Measurements from ENCODE around the gene TRIM10. TPM values are rescaled to one million over a fixed set of nuclear protein-coding genes. Genes with fewer than 3 reads are reported as not detected.
A peak's percentile ranks its signal among the peaks of the same experiment; 100 is the strongest.

The TRIM10 gene
- not detected in 2 replicates for total RNA-seq (2013; cell fraction: nucleolus; rRNA removed)
- not detected in 2 replicates for total RNA-seq (2014; rRNA removed)
- not detected in 2 replicates for total RNA-seq (2014; rRNA removed; fragmentation: Illumina TruSeq; extraction: Trizol)
- not detected in 2 replicates for total RNA-seq (2021)
- not detected for polyA plus RNA-seq (2011; ENCODE audit: low read depth)
- 0.01 and 0.04 TPM in 2 replicates for polyA plus RNA-seq (2011; rRNA removed)
- not detected in 2 replicates for polyA plus RNA-seq (2011; cell fraction: cytosol; rRNA removed)
- 0.03 and 0.04 TPM in 2 replicates for polyA plus RNA-seq (2011; cell fraction: nucleus; rRNA removed)
- not detected in 2 replicates for polyA plus RNA-seq (2012)
- polyA plus RNA-seq (2014; fragmentation: Illumina TruSeq; extraction: Trizol): not detected in 2 replicates
- not detected for polyA plus RNA-seq (2014; fragmentation: Nextera tagmentation; extraction: Ambion mirVana)
- polyA plus RNA-seq (2014; rRNA removed): not detected in 2 replicates
- polyA plus RNA-seq (2016; fragmentation: Nextera tagmentation; extraction: Ambion mirVana): not detected
- not detected in 2 replicates for polyA minus RNA-seq (2011; rRNA and poly(A)+ RNA removed)
- polyA minus RNA-seq (2011; cell fraction: cytosol; rRNA and poly(A)+ RNA removed): not detected in 2 replicates
- not detected in 2 replicates for polyA minus RNA-seq (2011; cell fraction: nucleus; rRNA and poly(A)+ RNA removed)
- Bru-seq, nascent RNA: not detected
- percentile 9 among the genes with signal in this experiment for BruChase-seq, experiment 1, labeled RNA remaining after a 6-hour chase
- not detected for BruChase-seq, experiment 2, labeled RNA remaining after a 2-hour chase
- long read RNA-seq, experiment 1: 0 reads
- long read RNA-seq, experiment 2: 0 reads

GRCh38 chr6:30160785-30161531 lies at the start of gene TRIM10:
Gene TRIM10, minus strand, starts transcription at chr6:30161211. Its CDS starts 353 bp downstream, at chr6:30160858.
- intact Hi-C loops (cut with micrococcal nuclease; ENCODE audit: unreplicated experiment) (no loop called here), in situ Hi-C loops (cut with MboI) (no loop called here)
- no peak for FAIRE-seq
- CTCF ChIA-PET: interaction anchor here (1.0 to 1.6 kb wide), 2 partner anchors 27 to 58 kb away, joined by 3 to 4 read pairs; no protein-coding TSS in a partner anchor
- peaks cover 4% of the 10 kb centered on the region; the same call in 1 of the 2 replicates for H3K4me1 ChIP-seq (ENCODE audit: control insufficient read depth, insufficient read depth, low read length)
- RAD21 ChIA-PET (ENCODE audit: unreplicated experiment): no interaction called here
- H3K27ac ChIP-seq (ENCODE audit: control insufficient read depth, insufficient read depth): no peak within 1 kb of the TSS
- H3K9me3 ChIP-seq (replicated peaks; ENCODE audit: control insufficient read depth, insufficient read depth, low read length): no peaks in the 10 kb centered on the region
- H3K36me3 ChIP-seq (ENCODE audit: control insufficient read depth in 2 of 2, insufficient read depth in 2 of 2, low read length in 1 of 2): no peaks in the 10 kb centered on the region
- no peak within 1 kb of the TSS for H3K4me2 ChIP-seq (ENCODE audit: control insufficient read depth, insufficient read depth)
- ATAC-seq: no peak
- no peak within 1 kb of the TSS for H3K4me3 ChIP-seq
- SMC1A ChIA-PET (ENCODE audit: uncharacterized antibody, unreplicated experiment): no interaction called here
- POLR2A ChIA-PET: no interaction called here
- H3K27me3 ChIP-seq (replicated peaks in 1 of 2; ENCODE audit: control insufficient read depth in 2 of 2, insufficient read depth in 2 of 2, low read length in 1 of 2): peaks cover 2% of the 10 kb centered on the region in 2 experiments; a peak in 3 of 4 replicates
- TF ChIP-seq, protein P1, sequence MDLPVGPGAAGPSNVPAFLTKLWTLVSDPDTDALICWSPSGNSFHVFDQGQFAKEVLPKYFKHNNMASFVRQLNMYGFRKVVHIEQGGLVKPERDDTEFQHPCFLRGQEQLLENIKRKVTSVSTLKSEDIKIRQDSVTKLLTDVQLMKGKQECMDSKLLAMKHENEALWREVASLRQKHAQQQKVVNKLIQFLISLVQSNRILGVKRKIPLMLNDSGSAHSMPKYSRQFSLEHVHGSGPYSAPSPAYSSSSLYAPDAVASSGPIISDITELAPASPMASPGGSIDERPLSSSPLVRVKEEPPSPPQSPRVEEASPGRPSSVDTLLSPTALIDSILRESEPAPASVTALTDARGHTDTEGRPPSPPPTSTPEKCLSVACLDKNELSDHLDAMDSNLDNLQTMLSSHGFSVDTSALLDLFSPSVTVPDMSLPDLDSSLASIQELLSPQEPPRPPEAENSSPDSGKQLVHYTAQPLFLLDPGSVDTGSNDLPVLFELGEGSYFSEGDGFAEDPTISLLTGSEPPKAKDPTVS (IDR thresholded peaks at IDR 0.05; ENCODE audit: low read depth, low read length): no peak
- TF ChIP-seq NR2C1 (IDR thresholded peaks at IDR 0.05): no peak
- TF ChIP-seq SIN3A (IDR thresholded peaks at IDR 0.05; ENCODE audit: low read depth, low read length): no peak
- TF ChIP-seq, protein P2, sequence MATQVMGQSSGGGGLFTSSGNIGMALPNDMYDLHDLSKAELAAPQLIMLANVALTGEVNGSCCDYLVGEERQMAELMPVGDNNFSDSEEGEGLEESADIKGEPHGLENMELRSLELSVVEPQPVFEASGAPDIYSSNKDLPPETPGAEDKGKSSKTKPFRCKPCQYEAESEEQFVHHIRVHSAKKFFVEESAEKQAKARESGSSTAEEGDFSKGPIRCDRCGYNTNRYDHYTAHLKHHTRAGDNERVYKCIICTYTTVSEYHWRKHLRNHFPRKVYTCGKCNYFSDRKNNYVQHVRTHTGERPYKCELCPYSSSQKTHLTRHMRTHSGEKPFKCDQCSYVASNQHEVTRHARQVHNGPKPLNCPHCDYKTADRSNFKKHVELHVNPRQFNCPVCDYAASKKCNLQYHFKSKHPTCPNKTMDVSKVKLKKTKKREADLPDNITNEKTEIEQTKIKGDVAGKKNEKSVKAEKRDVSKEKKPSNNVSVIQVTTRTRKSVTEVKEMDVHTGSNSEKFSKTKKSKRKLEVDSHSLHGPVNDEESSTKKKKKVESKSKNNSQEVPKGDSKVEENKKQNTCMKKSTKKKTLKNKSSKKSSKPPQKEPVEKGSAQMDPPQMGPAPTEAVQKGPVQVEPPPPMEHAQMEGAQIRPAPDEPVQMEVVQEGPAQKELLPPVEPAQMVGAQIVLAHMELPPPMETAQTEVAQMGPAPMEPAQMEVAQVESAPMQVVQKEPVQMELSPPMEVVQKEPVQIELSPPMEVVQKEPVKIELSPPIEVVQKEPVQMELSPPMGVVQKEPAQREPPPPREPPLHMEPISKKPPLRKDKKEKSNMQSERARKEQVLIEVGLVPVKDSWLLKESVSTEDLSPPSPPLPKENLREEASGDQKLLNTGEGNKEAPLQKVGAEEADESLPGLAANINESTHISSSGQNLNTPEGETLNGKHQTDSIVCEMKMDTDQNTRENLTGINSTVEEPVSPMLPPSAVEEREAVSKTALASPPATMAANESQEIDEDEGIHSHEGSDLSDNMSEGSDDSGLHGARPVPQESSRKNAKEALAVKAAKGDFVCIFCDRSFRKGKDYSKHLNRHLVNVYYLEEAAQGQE (IDR thresholded peaks at IDR 0.05; ENCODE audit: low read depth, low read length): no peak
- no peak for TF ChIP-seq SREBF1 (IDR thresholded peaks at IDR 0.05; ENCODE audit: low read length)
- TF ChIP-seq SMAD1 (IDR thresholded peaks at IDR 0.05; ENCODE audit: low read depth, partially characterized antibody): no peak
- no peak for TF ChIP-seq MYC (IDR thresholded peaks at IDR 0.05; ENCODE audit: insufficient read depth, insufficient read length, insufficient replicate concordance, low read length, severe bottlenecking)
- no peak for TF ChIP-seq JUNB (IDR thresholded peaks at IDR 0.05)
- TF ChIP-seq TCF3 (IDR thresholded peaks at IDR 0.05; ENCODE audit: borderline replicate concordance, insufficient read depth, low read depth, low read length): no peak
- TF ChIP-seq NFYA (IDR thresholded peaks at IDR 0.05; ENCODE audit: borderline replicate concordance, low read depth, low read length): no peak
- no peak for TF ChIP-seq ASH2L (IDR thresholded peaks at IDR 0.05; ENCODE audit: borderline replicate concordance, low read depth)
- TF ChIP-seq SREBF2 (IDR thresholded peaks at IDR 0.05; ENCODE audit: low read length): no peak
- no peak for TF ChIP-seq STAT3 (IDR thresholded peaks at IDR 0.05; ENCODE audit: low read depth, low read length)
- H2AFZ ChIP-seq (ENCODE audit: control insufficient read depth, low read depth, low read length): no peak within 1 kb of the TSS
- H3K9ac ChIP-seq (ENCODE audit: control insufficient read depth, insufficient read depth, low read length): no peak within 1 kb of the TSS
- no peaks in the 10 kb centered on the region for H4K20me1 ChIP-seq (ENCODE audit: control insufficient read depth, insufficient read depth)
- BruUV-seq (replicated peaks): no TSS peak
- DNase-seq (ENCODE audit: low read depth, low spot score): no peak
- WGBS (ENCODE audit: insufficient coverage, insufficient replicate concordance, low lambda C conversion rate, missing lambda C conversion rate): 49% methylated on average over 4 of the region's 4 CpGs
- H3K79me2 ChIP-seq (ENCODE audit: control insufficient read depth, insufficient read depth, low read length): no peaks in the 10 kb centered on the region
